GM18909 (cell line): Measurements from ENCODE around the gene HNRNPA1L2.
A peak's percentile ranks its signal among the peaks of the same experiment; 100 is the strongest.
"Not testable (repeated sequence)": the region's sequence is repeated elsewhere in the genome, so short reads cannot be mapped to it uniquely, and the experiment has no call there.

Source experiments
- ATAC-seq: cut with Tn5 transposase; IDR thresholded peaks from one replicate; pipeline ENCODE4 v1.9.1; 2021; ENCODE audit warnings: mild to moderate bottlenecking; ENCODE audit not compliant: unreplicated experiment, poor library complexity

HNRNPA1L2 gene

GRCh38 chr13:52638666-52639328 is 3.4 kb upstream of the HNRNPA1L2 start:
- ATAC-seq = no peak

- ATAC-seq = no peak
These were observed 1.9 kb downstream of the HNRNPA1L2 start for GRCh38 chr13:52644108-52644507.

GRCh38 chr13:52646967-52647366 is 4.7 kb downstream of the HNRNPA1L2 start:
- ATAC-seq = no peak

DNA sequence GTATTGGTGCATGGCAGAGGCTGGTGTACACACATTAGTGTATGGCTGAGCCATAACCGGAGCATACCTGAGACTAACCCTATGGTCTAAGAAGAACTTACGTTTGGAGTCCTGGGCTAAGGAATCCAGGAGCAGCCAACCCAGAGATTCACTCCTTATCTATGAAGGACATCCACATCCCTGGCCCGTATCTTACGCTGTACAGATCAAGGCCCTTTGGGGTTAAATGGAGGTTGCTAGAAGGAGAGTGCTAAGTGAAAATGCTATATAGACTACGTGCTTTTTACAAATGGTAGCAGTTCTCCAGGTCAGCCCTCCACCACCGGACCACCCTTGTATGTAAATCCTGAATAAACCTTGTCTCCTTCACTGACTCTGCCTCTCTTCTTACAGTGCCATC is 8.5 kb downstream of the HNRNPA1L2 start:
- ATAC-seq = no peak

DNA sequence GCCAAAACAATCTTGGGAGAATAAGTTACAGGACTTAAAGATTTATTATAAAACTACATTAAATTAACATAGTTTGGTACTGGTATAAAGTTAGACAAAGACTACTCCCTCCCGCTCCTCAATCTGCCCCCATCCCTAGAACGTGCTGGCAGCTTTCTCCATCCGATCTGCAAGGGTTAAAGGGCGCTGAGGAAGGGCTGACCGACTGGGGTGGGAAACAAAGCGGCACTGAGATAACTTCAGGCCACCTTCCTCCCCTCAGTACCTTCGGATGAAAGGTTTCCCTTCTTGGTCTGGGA is 9.6 kb downstream of the HNRNPA1L2 start:
- ATAC-seq = peak; percentile 7

- peak; percentile 97 for ATAC-seq
These were observed 10.2 kb downstream of the HNRNPA1L2 start, which contains the start of gene SUGT1 for GRCh38 chr13:52652196-52652979. Gene SUGT1 (plus strand): TSS chr13:52652836. CDS start chr13:52652921, 85 bp downstream.

GRCh38 chr13:52652980-52653303 is 10.7 kb downstream of the HNRNPA1L2 start:
- ATAC-seq = peak; percentile 43

GRCh38 chr13:52659340-52659739 is 17.1 kb downstream of the HNRNPA1L2 start:
- no peak for ATAC-seq

DNA sequence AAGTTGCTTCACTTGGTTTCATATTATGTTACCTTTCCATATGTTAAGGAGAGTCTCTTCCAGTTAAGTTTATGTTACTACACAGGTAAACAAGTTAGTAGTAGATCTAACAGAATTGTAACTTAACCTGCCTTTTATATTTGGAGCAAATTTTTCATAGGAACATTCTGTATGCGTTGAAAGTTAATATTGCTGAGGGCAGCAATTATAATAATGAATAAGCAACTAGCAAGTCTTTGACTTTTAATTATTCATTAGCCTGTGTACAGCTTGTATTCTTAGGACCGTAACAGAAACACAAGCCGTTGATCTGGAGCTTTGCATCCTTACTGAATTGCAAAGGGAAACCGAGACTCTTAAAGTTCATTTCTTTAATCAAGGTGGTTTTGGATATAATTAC is 22.0 kb downstream of the HNRNPA1L2 start:
- no peak for ATAC-seq

DNA sequence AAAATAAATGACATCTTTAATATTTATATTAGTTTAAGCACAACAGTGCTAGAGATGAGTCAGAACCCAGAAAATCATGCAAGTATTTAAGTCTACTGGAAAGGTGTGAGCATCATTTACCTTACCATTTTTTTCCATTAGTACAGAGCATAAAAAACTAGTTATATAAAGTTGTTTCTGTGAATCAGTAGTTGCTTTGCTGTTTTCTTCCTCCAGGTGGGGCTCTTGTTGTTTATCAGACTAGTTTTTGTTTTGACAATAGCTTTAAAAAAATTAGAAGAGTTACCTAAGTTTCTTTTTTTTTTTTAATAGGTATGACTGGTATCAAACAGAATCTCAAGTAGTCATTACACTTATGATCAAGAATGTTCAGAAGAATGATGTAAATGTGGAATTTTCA is 23.1 kb downstream of the HNRNPA1L2 start:
- no peak for ATAC-seq

GRCh38 chr13:52669677-52670076 is 27.4 kb downstream of the HNRNPA1L2 start:
- no peak for ATAC-seq

DNA sequence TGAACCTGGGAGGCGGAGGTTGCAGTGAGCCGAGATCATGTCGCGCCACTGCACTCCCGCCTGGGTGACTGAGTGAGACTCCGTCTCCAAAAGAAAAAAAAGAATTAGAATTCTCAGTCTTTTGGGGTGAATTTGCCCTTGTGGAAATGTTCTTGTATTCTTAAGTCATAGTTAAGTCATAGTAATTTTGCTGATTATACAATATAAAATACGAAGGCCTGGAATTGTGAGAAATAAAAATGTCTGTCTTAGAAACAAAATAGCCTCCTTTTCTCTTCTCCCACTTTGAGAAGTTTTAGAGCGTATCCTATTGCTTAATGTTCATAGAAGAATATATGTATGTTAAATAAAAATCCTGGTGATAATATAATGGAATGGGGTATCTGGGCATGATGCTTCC is 28.5 kb downstream of the HNRNPA1L2 start:
- ATAC-seq = no peak

DNA sequence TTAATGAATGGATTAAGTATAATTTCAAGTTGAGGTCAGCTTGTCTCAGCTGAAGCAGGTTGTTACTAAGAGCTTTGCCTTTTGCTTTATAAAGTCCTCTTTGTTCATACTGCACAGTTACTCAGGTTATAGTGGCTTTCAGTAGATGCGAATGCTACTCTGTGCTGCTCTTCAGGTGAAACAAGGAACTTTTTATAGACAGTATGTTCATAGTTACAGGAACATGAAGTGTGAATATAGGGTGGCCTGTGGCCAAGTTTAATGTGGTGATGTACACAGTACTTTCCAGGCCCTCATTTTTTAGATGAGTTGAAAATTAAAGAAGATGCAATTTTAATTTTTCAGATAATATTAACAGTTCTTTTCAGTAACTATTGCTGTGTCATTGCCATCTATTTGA is 31.2 kb downstream of the HNRNPA1L2 start:
- no peak for ATAC-seq

DNA sequence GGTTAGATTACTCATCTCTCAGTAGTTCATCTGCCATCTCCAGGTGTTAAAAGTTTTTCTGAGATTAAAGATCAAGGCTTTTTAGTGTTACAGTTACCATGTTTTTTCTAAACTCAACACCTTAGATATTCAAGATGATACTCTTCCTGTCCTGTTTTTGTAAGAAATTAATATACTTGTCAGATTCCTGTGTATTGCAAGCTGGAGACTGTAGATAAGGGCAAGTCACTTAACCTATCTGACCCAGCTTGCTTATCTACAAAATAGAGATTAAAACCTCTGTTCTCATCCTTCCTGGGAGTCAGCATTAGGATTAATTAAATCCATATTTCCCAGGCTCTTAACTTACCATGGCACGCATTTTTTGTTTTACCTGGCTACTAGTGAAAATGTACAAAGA is 35.6 kb downstream of the HNRNPA1L2 start:
- ATAC-seq = no peak

- not testable (repeated sequence) for ATAC-seq
These were observed 43.6 kb downstream of the HNRNPA1L2 start for GRCh38 chr13:52685806-52686205.

GRCh38 chr13:52686376-52686775 is 44.1 kb downstream of the HNRNPA1L2 start:
- no peak for ATAC-seq
